Thoracic aorta (tissue), 2 donors: Measurements from ENCODE around the gene PARM1. TPM values are rescaled to one million over a fixed set of nuclear protein-coding genes. Genes with fewer than 3 reads are reported as not detected.

Source experiments
- ATAC-seq: fragments of 150-250 bp; one replicate; pipeline ENCODE4 v1.8.0; 2017; ENCODE audit warnings: low read depth; ENCODE audit not compliant: insufficient number of reproducible peaks, low FRiP score
- DNase-seq: peaks from one replicate; pipeline ENCODE4 v3.0.0-alpha.2; 2020; ENCODE audit warnings: low spot score
- H3K27ac ChIP-seq, 2 donors: fragments of 200-600 bp; sonication (generic); 1 replicate in 1 of 2; 2 replicates in 1 of 2; pipeline ENCODE4 v1.5.1; 2016; ENCODE audit warnings: mild to moderate bottlenecking in 2 of 2, moderate library complexity in 2 of 2
- H3K27me3 ChIP-seq: fragments of 200-600 bp; sonication (generic); replicated peaks from 2 replicates; pipeline ENCODE4 v1.6.0; 2016; ENCODE audit warnings: mild to moderate bottlenecking; ENCODE audit not compliant: insufficient read depth
- H3K36me3 ChIP-seq: fragments of 200-600 bp; sonication (generic); one replicate; pipeline ENCODE4 v1.5.1; 2016
- H3K4me1 ChIP-seq, 2 donors: fragments of 200-600 bp; sonication (generic); 1 replicate in 1 of 2; 2 replicates in 1 of 2; pipeline versions ENCODE4 v1.5.1 to v1.6.0; 2016; ENCODE audit warnings: low read depth in 2 of 2, mild to moderate bottlenecking in 1 of 2; ENCODE audit not compliant: control insufficient read depth in 1 of 2
- H3K4me3 ChIP-seq: fragments of 200-600 bp; sonication (generic); 2 replicates; pipeline ENCODE4 v1.5.1; 2016; ENCODE audit warnings: mild to moderate bottlenecking
- H3K9me3 ChIP-seq: fragments of 200-600 bp; sonication (generic); 2 replicates; pipeline ENCODE4 v1.5.1; 2016
- CTCF ChIP-seq: fragments of 200-600 bp; sonication (generic); IDR thresholded peaks from one replicate; pipeline ENCODE4 v1.5.1; 2019; ENCODE audit warnings: antibody characterized with exemption
- total RNA-seq, 2 donors: library from RNA; depleted of rRNA; stranded (reverse); fragments of >200 nt; gene quantifications; one replicate each; pipeline versions ENCODE4 v1.1.0 to v1.2.3, GENCODE V29; 2016

PARM1 gene
- total RNA-seq, 2 donors from 2014 or later: 127 to 263 TPM

- ATAC-seq (no peak), DNase-seq (no peak)
- H3K9me3 ChIP-seq: no peaks in the 10 kb centered on the region
- H3K4me1 ChIP-seq: peaks cover 0 to 10% of the 10 kb centered on the region in 2 donors
- peaks cover 9% of the 10 kb centered on the region for H3K36me3 ChIP-seq
- no peak overlapping the region for H3K27ac ChIP-seq
- H3K27me3 ChIP-seq: no peaks in the 10 kb centered on the region
- H3K4me3 ChIP-seq: no peak overlapping the region
- no peak for TF ChIP-seq CTCF
Observed at GRCh38 chr4:75011131-75011795, 78.3 kb downstream of the PARM1 start.

- no peak for TF ChIP-seq CTCF
- Histone ChIP-seq H3K9me3 (no peaks in the 10 kb centered on the region), H3K4me1 (peaks cover 0 to 10% of the 10 kb centered on the region in 2 donors), H3K27me3 (no peaks in the 10 kb centered on the region), H3K36me3 (peaks cover 9% of the 10 kb centered on the region), H3K27ac (no peak overlapping the region), H3K4me3 (no peak overlapping the region)
- ATAC-seq (no peak), DNase-seq (no peak)
Observed at GRCh38 chr4:75015627-75016026, 82.7 kb downstream of the PARM1 start.

- no peak overlapping the region for H3K4me3 ChIP-seq
- peaks cover 12% of the 10 kb centered on the region for H3K36me3 ChIP-seq
- ATAC-seq: no peak
- DNase-seq: no peak
- no peaks in the 10 kb centered on the region for H3K9me3 ChIP-seq
- no peak for TF ChIP-seq CTCF
- no peak overlapping the region for H3K27ac ChIP-seq
- H3K27me3 ChIP-seq: no peaks in the 10 kb centered on the region
- H3K4me1 ChIP-seq: peaks cover 0 to 10% of the 10 kb centered on the region in 2 donors
Observed at GRCh38 chr4:75016472-75016871, 83.6 kb downstream of the PARM1 start.

- ATAC-seq: no peak
- H3K27ac ChIP-seq: no peak overlapping the region
- peaks cover 0 to 10% of the 10 kb centered on the region in 2 donors for H3K4me1 ChIP-seq
- H3K9me3 ChIP-seq: no peaks in the 10 kb centered on the region
- TF ChIP-seq CTCF: no peak
- no peaks in the 10 kb centered on the region for H3K27me3 ChIP-seq
- no peak for DNase-seq
- peaks cover 3% of the 10 kb centered on the region for H3K36me3 ChIP-seq
- no peak overlapping the region for H3K4me3 ChIP-seq
Observed at GRCh38 chr4:75018811-75019479, 86.0 kb downstream of the PARM1 start.

GRCh38 chr4:75025431-75025830, 92.5 kb downstream of the PARM1 start:
- Histone ChIP-seq H3K9me3 (no peaks in the 10 kb centered on the region), H3K4me3 (no peak overlapping the region), H3K36me3 (peaks cover 3% of the 10 kb centered on the region), H3K27me3 (no peaks in the 10 kb centered on the region), H3K4me1 (no peaks in the 10 kb centered on the region), H3K27ac (no peak overlapping the region)
- DNase-seq: no peak
- TF ChIP-seq CTCF: no peak
- no peak for ATAC-seq
